GM19351 (cell line): ENCODE data around the gene DYRK1B.

Source experiments
- ATAC-seq: cut with Tn5 transposase; IDR thresholded peaks from one replicate; pipeline ENCODE4 v1.9.1; 2021; ENCODE audit warnings: mild to moderate bottlenecking, moderate library complexity; ENCODE audit not compliant: unreplicated experiment

Gene DYRK1B

DNA sequence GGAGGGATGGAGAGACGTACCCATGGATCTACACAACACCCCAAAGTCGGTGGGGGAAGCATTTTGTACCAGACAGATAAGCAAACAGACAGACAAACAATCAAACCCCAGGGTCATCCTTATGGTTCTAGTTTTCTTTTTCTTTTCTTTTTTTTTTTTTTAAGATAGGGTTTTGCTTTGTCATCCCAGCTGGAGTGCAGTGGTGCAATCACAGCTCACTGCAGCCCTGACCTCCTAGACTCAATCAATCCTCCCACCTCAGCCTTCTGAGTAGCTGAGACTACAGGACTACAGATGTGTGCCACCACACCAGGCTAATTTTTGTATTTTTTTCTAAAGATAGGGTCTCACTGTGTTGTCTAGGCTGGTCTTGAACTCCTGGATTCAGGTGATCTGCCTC is 30.2 kb upstream of the DYRK1B start:
- no peak for ATAC-seq

DNA sequence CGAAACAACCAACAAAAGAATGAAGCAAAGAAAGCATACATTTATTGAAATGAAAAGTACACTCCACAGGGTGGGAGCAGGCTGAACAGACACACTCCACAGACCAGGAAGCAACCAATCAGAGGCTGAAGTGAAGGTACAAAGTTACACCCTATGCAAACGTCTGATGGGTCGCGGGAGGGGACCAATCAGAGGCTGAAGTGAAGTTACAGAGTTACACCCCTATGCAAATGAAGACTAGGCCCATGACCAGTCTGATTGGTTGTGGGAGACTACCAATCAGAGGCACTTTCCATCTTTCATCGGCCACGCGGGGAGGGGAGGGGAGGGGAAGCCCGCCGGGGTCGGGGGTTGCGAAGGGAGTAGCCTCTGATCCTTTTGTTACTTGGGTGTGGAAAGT is 24.6 kb upstream of the DYRK1B start:
- no peak for ATAC-seq

DNA sequence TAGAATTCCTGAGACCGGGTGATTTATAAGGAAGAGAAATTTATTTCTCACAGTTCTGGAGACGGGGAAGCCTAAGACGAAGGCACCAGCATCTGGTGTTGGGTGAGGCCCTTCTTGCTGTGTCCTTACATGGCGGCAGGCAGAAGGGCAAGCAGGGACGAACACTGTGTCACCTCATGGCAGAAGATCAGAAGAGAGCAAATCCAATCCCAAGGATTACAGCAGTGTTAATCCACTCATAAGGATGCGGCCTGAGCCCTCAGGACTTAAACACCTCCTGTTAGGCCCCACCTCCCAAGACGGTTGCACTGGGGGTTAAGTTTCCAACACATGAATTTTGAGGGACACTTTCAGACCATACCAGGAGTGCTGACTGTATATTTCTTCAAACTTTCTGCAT is 18.9 kb upstream of the DYRK1B start:
- ATAC-seq, result no peak

DNA sequence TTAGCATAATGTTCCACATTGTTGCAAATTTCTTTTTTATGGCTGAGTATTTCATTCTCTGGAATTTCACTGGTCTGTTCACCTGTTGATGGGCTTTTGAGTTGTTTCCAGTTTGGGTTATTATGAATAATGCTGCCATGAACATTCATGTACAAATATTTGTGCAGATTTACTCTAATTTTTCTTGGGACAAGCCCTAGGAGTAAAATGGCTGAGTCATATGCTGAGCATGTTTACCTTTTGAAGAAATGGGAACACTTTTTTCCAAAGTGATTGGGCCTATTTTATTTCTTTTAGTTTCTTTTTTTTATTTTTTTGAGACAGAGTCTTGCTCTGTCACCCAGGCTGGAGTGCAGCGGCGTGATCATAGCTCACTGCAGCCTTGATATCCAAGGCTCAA is 16.9 kb upstream of the DYRK1B start:
- ATAC-seq, result no peak

DNA sequence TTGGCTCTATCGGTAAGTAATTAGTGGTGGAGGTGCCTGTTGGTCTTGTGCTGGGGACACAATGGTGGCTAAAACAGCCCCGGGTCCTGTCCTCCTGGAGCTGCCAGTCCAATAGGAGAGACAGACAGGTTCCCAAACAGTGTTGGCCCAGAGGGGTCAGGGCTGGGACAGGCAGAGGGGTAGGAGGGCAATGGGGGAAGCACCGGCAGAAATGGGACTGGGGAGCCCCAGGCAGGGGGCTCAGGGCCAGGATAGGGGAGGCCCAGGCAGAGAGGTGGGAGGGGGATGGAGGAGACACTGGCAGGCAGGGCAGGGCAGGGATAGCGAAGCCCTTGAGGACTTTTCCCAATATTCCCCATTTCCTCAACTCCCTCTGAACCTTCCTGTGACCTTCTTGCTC is 14.4 kb upstream of the DYRK1B start:
- no peak for ATAC-seq

DNA sequence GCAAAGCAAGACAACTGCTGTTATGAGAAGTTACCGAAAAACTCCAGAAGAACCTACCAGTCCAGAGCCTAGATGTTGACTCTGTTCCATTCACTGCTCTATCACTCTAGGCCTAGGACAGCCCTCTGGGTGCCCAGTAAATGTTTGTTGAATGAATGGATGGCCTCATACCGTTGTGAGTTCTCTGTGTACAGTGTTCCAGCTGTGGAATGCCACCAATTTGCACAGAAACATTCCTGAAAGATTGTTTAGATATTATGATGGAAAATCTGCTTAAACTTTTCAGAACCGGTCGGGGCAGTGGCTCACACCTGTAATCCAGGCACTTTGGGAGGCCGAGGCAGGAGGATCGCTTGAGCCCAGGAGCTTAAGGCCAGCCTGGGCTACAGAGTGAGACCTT is 13.6 kb upstream of the DYRK1B start:
- no peak for ATAC-seq

DNA sequence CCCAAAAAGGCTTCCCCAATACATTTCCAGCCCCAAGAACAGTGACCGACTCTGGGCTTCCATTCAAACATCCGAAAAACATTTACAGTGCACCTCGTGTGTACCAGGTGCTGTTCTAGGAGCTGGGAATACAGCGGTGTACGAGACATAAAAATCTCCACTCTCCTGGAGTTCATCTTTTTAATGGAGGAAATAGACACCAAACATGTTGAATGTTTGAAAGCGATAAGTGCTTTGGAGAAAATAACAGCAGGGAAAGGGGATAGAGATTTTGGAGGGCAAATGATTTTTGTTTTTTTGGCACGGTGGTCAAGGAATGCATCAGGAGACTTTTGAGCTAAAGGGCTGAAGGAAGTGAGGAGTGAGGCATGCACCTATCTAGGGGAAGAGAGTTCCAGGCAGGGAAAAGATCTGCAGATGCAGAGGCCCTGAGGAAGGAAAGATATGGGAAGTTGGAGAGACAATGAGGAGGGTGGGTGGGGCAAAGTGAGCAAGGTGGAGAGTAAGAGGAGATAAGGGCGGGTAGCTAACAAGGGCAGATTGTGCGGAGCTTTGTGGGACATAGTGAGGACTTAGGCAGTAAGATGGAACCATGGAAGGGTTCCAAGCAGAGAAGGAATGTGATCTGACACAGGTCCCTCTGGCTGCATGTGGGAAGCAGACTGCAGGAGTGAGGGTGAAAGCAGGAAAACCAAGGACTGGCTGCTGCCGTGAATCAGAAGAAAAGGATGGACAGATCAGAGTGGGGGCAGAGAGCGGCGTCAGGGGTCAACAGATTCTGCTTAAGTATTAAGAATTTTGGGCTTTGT is 12.9 kb upstream of the DYRK1B start:
- no peak for ATAC-seq

DNA sequence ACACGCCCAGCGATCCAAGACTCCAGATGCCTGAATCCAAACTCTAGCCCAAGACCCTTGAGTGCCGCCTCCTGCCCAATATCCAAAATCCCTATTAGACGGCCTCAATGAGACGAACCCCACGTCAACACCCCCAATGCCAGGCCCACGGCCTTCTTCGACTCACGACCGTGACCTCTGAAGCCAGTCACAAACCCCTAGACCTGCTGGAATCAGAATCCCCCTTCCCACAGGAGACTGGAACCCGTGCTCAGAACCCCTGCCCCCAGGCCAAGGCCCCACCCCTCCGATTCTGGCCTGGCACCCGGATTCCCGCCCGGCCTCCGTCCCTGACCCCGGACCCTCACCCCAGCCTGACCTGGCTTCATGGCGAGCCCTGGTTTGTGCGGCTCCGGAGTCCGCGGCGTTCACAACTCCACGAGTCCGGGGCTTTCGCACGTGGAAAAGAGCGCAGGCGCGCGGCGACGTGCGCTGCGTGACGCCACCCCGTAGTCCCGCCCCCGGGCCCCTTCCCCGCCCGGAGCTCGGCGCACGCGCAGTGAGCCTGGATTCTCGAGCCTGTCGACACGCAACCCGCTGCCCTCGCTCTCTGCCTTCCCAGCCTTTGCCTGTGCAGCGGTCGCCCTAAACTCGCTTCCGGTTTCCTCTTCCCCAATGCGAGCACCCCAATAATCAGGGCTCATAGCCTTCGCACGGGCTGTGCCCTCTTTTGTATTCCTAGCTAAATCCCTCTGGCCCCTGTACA is 12.1 kb upstream of the DYRK1B start, which contains the start of gene FBL:
Gene FBL, minus strand, starts transcription at position 447 of the 745 bp plus-strand sequence. Its CDS starts 79 bp downstream, at position 368.
- ATAC-seq, result peak; percentile 76

DNA sequence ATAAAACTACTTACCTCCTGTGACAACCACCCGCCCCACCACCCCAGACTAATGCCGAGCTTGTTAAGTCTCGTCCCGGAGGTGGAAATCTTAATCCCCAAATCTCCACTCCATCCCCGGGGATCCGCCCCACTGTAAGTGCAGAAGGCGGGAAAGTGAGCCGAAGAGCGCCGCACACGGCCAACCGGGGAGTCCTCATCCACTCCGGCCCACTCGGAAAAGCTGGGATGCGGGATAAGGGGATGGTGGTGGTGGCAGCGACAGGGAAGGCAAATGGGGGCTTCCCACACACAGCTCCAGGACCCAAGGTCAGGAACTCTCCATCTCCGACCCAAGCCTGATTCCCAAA is 11.6 kb upstream of the DYRK1B start:
- ATAC-seq, result no peak

DNA sequence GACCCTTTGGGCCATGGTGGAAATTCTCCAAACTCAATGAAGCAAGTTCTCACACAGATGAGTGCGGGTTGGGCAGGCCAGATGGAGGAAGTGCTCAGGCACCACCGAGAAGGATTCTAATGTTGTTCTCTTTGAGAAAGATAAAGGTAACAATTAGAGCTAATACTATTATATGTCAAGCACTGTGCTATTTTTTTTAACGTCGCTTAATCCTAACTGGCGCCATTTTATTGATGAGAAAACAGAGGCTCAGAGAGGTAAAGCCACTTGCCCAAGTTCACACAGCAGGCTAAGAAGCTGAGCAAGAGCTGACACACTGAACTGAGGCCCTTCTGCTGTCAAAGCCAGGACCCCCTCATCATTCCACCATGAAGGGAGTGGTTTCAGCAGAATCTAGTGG is 11.2 kb upstream of the DYRK1B start:
- ATAC-seq, result no peak

DNA sequence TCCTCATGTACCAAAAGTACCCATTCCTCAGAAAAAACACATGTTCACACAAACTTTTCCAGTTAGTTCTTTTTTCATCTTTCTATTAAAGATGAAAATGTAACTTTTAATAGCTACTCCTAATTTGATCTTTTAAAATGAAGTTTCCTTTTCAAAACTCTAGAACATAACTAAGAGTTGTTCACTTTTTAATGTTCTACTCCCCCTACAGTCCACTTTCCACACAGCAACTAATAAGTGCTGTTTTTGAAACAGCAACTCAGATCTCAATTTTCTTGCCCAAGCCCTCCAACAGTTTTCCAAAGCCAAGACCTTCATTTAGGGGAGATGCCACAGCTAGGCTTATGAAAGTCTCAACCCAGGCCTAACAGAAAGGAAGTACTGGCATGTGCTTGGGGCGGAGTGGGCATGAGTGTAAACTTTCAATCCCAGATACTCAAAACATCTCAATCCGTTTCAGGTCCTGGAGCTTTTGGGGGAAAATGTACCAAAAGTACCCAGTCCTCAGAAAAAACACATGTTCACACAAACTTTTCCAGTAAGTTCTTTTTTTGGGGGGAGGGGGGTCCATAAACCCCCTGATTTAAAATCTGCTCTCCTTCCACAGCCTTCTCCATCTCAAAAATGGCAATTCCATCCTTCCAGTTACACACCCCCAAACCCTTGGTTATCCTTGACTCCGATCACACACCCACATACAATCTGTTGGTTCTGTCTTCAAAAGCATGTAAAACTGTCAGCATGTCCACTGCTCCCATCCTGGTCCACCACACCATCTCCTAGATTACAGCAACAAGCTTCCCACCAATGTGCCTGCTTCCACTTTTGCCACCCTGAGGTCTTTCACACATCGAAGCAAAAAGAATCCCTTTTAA is 10.2 kb upstream of the DYRK1B start:
- ATAC-seq, result no peak

DNA sequence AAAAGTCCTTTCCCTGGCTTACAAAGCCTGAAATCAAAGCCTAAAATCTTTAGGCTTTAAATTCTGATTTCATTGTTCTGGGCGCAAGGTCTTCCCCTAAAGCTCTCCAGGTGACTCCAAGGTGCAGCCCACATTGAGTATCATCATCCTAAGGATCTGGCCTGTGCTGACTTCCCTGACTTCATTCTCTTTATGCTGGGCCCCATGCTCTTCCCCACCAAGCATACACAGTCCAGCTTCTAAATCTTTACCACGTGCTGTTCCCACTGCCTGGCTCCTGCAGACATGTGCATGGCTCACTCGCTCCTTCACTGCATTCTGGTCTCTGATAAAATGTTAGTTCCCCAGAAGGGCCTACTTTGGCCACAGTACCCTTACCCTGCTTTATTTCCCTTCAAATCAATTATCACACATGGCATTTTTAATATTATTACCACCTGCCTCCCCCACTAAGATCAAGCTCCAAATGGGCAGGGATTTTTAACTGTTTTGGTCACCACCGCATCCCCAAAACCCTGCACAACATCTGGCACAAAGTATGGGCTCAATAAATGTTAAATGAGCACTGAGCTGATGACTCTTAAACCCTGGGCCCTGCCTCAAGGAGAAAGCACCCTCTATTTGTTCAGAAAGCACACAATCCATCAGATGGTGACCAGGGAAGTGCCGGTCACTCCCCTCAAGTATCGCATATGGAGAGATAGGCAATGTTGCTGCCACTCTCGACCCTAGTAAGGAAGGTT is 8.9 kb upstream of the DYRK1B start:
- no peak for ATAC-seq

DNA sequence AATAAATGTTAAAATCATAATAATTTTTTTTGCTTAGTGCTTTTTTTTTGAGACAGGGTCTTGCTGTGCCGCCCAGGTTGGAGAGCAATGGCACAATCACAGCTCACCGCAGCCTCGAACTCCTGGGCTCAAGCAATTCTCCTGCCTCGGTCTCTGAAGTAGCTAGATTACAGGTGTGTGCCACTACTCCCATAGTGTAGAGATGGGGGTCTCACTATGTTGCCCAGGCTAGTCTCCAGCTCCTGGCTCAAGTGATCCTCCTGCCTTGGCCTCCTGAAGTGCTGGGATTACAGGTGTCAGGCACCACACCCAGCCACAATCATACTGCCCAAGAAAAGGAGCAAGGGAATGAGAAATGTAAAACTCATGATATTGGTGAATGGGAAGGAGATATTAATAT is 7.1 kb upstream of the DYRK1B start:
- no peak for ATAC-seq

DNA sequence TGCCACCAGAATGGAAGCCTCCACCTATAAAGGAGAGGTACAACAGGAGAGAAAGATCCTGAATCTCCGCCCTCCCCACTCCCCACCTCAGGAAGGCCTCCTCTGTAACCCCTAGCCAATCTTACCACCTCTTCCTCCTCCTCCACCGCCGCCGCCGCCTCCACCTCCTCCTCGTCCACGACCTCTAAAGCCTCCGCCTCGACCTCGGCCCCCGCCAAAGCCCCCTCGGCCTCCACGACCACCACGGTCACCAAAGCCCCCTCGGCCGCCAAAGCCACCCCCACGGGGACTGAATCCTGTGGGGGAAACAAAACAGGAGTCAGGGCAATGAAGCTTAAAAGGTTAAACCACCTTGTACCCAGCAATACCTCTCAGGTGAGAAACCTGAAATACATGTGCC is 6.5 kb upstream of the DYRK1B start:
- ATAC-seq, result no peak

DNA sequence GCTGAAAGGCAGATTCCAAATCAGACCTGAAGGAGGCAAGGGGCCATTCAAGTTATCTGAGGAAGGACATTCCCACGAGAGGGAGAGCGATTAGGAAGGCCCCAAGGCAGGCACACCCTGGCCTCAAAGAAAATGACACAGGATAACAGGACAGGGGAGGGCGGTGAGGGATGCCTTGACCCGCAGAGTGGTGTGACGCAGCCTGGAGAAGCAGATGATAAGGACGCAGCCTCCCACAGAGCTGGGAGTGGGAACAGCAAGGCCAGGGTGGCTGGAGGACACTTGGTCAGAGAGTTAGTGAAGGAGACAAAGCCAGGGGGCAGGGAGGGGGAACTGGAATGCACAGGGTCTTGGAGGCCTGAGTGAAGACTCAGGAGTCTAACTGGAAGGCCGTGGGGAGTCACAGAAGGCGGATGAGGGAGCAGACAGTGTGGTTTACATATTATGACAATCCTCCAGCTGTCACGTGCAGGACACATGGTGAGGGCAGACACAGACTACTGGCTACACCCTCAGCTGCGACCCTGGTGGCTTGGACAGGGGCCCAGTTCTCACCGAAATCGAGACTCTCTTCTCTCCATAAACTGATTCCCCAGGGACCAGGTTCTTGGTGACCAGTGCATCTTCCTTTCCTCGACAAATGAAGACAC is 5.8 kb upstream of the DYRK1B start:
- ATAC-seq, result no peak

DNA sequence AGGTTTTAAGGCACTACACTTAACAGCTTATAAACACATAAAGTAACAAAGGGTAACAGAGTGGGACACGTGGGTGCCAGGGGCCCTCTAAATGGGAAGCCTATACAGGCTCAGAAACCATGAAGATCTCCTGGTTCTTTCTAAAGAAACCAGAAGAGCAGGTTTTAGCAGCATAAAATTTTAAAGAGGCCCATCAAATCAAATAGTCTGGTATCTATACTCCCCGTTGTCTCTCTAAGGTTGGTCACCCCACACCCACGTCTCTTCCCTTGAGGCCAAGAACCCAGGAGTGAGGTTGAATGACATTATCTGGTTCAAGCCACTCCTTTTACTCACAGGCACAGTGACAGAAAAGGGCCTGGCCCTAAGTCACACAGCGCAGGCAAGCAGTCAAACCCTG is 4.6 kb upstream of the DYRK1B start:
- no peak for ATAC-seq

DNA sequence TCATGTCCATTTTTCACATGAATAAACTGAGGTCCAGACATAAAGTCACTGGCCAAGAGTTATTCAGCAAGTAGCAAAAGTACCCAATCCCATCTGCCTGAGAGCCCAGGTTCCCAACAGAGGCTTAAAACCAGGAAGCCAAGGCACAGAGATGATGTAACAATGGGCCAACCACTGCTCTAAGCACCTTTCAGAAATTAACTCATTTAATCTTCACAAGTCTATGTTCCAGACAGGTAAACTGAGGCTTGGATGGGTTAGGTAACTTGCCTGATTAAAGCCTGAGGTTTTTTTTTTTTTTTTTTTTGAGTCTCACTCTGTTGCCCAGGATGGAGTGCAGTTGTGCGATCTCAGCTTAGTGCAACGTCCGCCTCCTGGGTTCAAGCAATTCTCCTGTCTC is 4.0 kb upstream of the DYRK1B start:
- no peak for ATAC-seq

DNA sequence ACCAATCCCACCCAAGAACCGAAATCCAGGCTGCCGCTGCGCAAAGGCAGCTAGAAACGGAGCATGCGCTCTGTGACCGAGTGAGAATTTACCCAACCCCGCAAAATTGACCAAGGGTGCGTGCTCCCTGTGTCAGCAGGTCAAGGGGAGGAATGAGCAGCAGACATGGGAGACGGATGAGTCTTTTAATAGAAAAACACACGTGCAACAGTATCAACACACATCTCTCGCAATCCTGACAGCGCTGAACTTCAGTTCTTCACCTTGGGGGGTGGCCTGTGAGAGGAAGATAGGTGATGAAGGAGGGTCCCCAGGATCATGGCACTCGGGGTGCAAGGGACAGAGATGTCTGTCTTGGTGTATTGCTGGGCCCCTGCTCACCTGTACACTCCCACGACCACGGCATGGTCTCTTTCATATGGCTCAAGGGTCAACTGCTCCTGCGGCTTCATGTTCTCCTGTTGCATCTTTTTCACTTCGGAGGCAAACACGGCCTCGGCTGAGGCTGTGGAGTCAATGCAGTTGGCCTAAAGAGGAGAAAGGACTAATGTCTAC is 402 bp upstream of the DYRK1B start:
- no peak for ATAC-seq

DNA sequence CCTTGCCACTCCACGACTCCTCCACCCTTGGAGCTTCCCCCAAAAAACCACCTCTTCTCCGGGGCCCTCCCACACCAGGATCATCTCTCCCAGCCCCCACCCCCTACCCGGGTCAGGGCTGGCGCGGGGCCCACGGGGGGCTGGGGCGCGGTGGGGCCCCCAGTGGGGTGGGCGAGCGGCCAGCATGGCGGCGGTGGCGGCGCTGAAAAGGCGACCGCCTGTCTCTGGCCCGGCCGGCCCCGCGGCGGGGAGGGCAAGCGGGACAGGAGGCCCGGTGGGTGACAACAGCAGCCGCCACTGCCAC is 850 bp downstream of the DYRK1B start:
- no peak for ATAC-seq
